ENCODE measurements around the gene PROX2.
A peak's percentile ranks its signal among the peaks of the same experiment; 100 is the strongest.

PROX2 gene

DNA sequence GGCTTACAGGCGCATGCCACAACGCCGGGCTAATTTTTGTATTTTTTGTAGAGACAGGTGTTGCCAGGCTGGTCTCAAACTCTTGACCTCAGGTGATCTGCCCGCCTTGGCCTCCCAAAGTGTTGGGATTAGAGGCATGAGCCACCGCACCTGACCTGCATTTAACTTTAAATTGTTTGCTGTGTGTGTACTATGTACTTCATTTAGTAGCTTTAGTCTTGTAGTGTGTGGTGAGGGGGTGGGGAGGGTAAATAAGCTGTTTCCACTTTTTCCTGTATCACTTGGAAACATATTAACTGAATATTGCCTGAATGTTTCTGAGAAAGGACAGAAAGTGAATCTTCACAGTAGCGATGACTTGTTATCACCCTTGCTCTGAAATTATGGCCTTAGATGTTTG, 14.3 kb upstream of the PROX2 start:
- H3K4me1 ChIP-seq (ENCODE audit: low read length), result no peaks in the 10 kb centered on the region
- no peak overlapping the region for H3K4me2 ChIP-seq (ENCODE audit: low read length)
- H3K9ac ChIP-seq (ENCODE audit: low read length), result no peak overlapping the region
- H3K27me3 ChIP-seq (ENCODE audit: low read depth, low read length), result no peaks in the 10 kb centered on the region
- H4K20me1 ChIP-seq (ENCODE audit: insufficient read depth, low read length), result peaks cover 9% of the 10 kb centered on the region
- no peaks in the 10 kb centered on the region for H3K9me3 ChIP-seq (ENCODE audit: insufficient read depth, low read length)
- no peak overlapping the region for H3K27ac ChIP-seq (ENCODE audit: low read length)
- no peak for TF ChIP-seq EZH2phosphoT487 (IDR thresholded peaks at IDR 0.05; ENCODE audit: low read depth)
- TF ChIP-seq, protein P1, sequence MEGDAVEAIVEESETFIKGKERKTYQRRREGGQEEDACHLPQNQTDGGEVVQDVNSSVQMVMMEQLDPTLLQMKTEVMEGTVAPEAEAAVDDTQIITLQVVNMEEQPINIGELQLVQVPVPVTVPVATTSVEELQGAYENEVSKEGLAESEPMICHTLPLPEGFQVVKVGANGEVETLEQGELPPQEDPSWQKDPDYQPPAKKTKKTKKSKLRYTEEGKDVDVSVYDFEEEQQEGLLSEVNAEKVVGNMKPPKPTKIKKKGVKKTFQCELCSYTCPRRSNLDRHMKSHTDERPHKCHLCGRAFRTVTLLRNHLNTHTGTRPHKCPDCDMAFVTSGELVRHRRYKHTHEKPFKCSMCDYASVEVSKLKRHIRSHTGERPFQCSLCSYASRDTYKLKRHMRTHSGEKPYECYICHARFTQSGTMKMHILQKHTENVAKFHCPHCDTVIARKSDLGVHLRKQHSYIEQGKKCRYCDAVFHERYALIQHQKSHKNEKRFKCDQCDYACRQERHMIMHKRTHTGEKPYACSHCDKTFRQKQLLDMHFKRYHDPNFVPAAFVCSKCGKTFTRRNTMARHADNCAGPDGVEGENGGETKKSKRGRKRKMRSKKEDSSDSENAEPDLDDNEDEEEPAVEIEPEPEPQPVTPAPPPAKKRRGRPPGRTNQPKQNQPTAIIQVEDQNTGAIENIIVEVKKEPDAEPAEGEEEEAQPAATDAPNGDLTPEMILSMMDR (IDR thresholded peaks at IDR 0.05; ENCODE audit: low read depth, low read length), result no peak
- no peak overlapping the region for H3K4me3 ChIP-seq (ENCODE audit: low read length)
- H3K79me2 ChIP-seq (ENCODE audit: low read length), result peaks cover 37% of the 10 kb centered on the region
- peaks cover 50% of the 10 kb centered on the region for H3K36me3 ChIP-seq (replicated peaks; ENCODE audit: low read depth, low read length)
- H2AFZ ChIP-seq (ENCODE audit: low read depth, low read length), result no peak overlapping the region

DNA sequence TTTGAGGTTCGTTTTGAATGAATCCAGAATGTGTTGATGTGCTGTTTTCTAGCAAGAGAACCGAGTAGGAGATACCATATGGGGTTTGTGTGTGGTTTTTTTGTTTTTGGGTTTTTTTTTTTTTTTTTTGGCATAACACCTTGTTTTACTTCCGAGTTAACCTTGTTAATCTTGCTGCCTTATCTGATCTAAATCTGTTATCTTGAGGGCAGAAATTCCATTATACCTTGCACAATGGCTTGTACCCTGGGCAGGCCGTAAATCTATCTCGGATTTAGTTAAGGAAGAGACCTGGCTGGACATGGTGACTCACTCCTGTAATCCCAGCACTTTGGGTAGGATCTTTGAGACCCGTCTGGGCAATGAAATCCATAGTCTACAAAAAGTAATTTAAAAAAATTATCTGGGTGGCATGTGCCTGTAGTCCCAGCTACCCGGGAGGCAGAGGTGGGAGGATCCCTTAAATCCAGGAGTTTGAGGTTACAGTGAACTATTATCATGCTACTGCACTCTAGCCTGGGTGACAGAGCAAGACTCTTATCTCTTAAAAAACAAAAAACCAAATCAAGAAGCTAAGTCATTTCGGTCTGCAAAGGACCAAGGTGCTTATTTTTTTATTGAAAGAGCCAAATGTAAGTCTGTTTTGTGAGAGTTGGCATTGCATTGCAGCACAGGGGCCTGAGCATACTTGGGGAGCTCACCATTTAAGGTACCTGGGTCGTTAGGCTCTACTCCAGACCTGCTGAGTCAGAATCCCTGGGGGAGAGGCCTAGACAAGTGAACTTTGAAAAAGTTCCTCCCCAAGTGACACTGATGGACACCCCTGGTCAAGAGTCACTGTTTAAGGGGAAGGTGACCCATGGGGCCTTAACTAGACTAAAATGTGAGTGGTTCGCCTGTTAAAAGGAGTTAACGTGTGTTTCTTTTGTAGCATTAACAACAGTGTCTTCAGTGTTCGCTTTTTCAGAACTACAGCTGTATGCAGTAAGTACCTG, 12.5 kb upstream of the PROX2 start:
- Histone ChIP-seq H2AFZ (ENCODE audit: low read depth, low read length) (no peak overlapping the region), H3K27ac (ENCODE audit: low read length) (no peak overlapping the region), H3K9ac (ENCODE audit: low read length) (no peak overlapping the region), H3K4me3 (ENCODE audit: low read length) (no peak overlapping the region), H3K36me3 (replicated peaks; ENCODE audit: low read depth, low read length) (peaks cover 43% of the 10 kb centered on the region), H3K27me3 (ENCODE audit: low read depth, low read length) (no peaks in the 10 kb centered on the region), H4K20me1 (ENCODE audit: insufficient read depth, low read length) (peaks cover 27% of the 10 kb centered on the region), H3K9me3 (ENCODE audit: insufficient read depth, low read length) (no peaks in the 10 kb centered on the region), H3K4me1 (ENCODE audit: low read length) (peaks cover 5% of the 10 kb centered on the region), H3K4me2 (ENCODE audit: low read length) (no peak overlapping the region), H3K79me2 (ENCODE audit: low read length) (peaks cover 55% of the 10 kb centered on the region)
- TF ChIP-seq, protein P1 (IDR thresholded peaks at IDR 0.05; ENCODE audit: low read depth, low read length), result no peak
- no peak for TF ChIP-seq EZH2phosphoT487 (IDR thresholded peaks at IDR 0.05; ENCODE audit: low read depth)

DNA sequence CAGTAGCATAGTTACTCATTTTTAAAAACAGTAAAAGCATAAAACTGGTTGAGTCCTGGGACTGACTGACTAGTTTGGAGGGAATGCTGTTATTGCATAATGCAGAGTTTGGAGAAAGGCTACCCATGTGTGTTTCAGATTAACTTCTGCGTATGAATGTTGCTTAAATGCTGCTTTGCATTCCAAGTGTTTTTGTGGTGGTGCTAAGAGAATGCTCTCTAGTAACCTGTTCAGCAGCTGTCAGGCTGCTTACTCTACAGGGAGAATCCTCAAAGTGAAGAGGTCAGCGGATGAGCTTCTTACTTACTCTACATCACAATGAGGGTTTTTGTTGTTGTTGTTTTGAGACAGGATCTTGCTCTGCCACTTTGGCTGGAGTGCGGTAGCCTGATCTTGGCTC, 10.1 kb upstream of the PROX2 start:
- H4K20me1 ChIP-seq (ENCODE audit: insufficient read depth, low read length), result peaks cover 39% of the 10 kb centered on the region
- TF ChIP-seq, protein P1 (IDR thresholded peaks at IDR 0.05; ENCODE audit: low read depth, low read length), result no peak
- TF ChIP-seq EZH2phosphoT487 (IDR thresholded peaks at IDR 0.05; ENCODE audit: low read depth), result no peak
- no peak overlapping the region for H3K9ac ChIP-seq (ENCODE audit: low read length)
- no peaks in the 10 kb centered on the region for H3K9me3 ChIP-seq (ENCODE audit: insufficient read depth, low read length)
- H3K4me2 ChIP-seq (ENCODE audit: low read length), result no peak overlapping the region
- peaks cover 16% of the 10 kb centered on the region for H3K4me1 ChIP-seq (ENCODE audit: low read length)
- H3K27ac ChIP-seq (ENCODE audit: low read length), result no peak overlapping the region
- no peaks in the 10 kb centered on the region for H3K27me3 ChIP-seq (ENCODE audit: low read depth, low read length)
- no peak overlapping the region for H3K4me3 ChIP-seq (ENCODE audit: low read length)
- H3K79me2 ChIP-seq (ENCODE audit: low read length), result peaks cover 76% of the 10 kb centered on the region
- no peak overlapping the region for H2AFZ ChIP-seq (ENCODE audit: low read depth, low read length)
- H3K36me3 ChIP-seq (replicated peaks; ENCODE audit: low read depth, low read length), result peaks cover 24% of the 10 kb centered on the region

DNA sequence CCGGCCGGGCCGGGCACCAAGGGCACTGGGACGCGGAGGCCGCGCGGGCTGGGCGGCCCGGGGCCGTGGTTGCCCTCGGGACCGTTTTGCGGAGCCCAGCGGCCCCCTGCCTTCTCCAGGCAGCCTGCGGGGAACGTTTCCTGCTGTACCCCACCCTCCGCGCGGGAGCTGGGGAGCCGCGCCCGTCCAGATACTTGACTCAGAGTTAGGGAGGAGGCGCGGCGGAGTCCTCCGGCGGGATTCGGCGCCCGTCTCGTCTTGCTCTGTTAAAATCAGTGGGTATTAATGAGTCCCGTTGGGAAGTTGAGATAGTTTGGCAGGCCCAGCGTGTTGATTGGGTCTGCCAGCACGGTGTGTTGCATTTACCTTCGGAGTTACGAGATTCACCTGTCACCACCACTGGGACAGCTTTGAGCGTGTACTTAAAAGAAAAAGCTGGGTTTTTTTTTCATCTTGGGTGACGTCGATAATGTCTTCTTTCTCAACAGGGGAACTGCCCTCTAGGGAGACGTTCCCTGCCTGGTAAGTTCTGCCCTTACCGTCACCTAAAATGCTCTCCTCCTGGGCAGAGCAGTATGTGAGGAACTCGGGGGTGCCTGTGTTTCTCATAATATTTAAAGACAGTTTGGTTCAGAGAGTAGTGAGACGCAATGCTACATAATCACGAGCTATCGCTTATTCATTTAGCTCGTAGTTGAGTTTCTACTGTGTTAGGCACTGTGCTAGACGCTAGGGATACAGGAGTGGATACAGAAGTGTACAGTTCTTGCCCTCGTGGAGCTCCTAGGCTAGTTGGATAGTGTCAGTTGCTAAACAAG, 6.4 kb upstream of the PROX2 start:
- H3K4me3 ChIP-seq (ENCODE audit: low read length), result peak overlapping the region; percentile 90
- H3K9ac ChIP-seq (ENCODE audit: low read length), result peak overlapping the region; percentile 82
- H3K4me1 ChIP-seq (ENCODE audit: low read length), result peaks cover 19% of the 10 kb centered on the region
- H4K20me1 ChIP-seq (ENCODE audit: insufficient read depth, low read length), result peaks cover 39% of the 10 kb centered on the region
- no peak for TF ChIP-seq EZH2phosphoT487 (IDR thresholded peaks at IDR 0.05; ENCODE audit: low read depth)
- TF ChIP-seq, protein P1 (IDR thresholded peaks at IDR 0.05; ENCODE audit: low read depth, low read length), result no peak
- H3K9me3 ChIP-seq (ENCODE audit: insufficient read depth, low read length), result no peaks in the 10 kb centered on the region
- H2AFZ ChIP-seq (ENCODE audit: low read depth, low read length), result no peak overlapping the region; the same call in 1 of the 2 replicates
- no peaks in the 10 kb centered on the region for H3K27me3 ChIP-seq (ENCODE audit: low read depth, low read length)
- peak overlapping the region; percentile 99 for H3K4me2 ChIP-seq (ENCODE audit: low read length)
- peaks cover 59% of the 10 kb centered on the region for H3K79me2 ChIP-seq (ENCODE audit: low read length)
- peaks cover 7% of the 10 kb centered on the region for H3K36me3 ChIP-seq (replicated peaks; ENCODE audit: low read depth, low read length)
- peak overlapping the region; percentile 57 for H3K27ac ChIP-seq (ENCODE audit: low read length)
